H1 (cell line): ENCODE measurements around the gene KLHL8. TPM values are rescaled to one million over a fixed set of nuclear protein-coding genes. Genes with fewer than 3 reads are reported as not detected.

ENCODE experiments used
- CTCF ChIA-PET: fragments of 300-600 bp; sonication (Branson Sonifier 250); formaldehyde crosslinking; loops from one replicate; lab custom pipeline; 2021; ENCODE audit not compliant: partially characterized antibody; lab: Charles Lee
- POLR2A ChIA-PET: fragments of 300-600 bp; sonication (Branson Sonifier 250); formaldehyde crosslinking; loops from one replicate; lab custom pipeline; 2021; ENCODE audit warnings: inconsistent platforms; ENCODE audit not compliant: partially characterized antibody; lab: Charles Lee
- DNase-seq, 2 experiments: peaks; one replicate each; pipeline versions ENCODE4 v3.0.0 to v3.0.0-alpha.2; 2010 to 2022; ENCODE audit warnings: low spot score in 2 of 2, low read depth in 1 of 2, mixed read lengths in 1 of 2
- FAIRE-seq: peaks from 2 replicates; lab custom pipeline; 2011; peaks lifted over from hg19 to GRCh38; lab: Jason Lieb, UNC
- H2AFZ ChIP-seq: 2 replicates; pipeline ENCODE4 v1.8.1; 2012; ENCODE audit warnings: low read length, inconsistent platforms
- H2AK5ac ChIP-seq: 2 replicates; pipeline ENCODE4 v1.6.1; 2013; ENCODE audit warnings: low read depth, low read length
- H2BK120ac ChIP-seq: replicated peaks from 2 replicates; pipeline ENCODE3; 2013; ENCODE audit warnings: low read depth, low read length, inconsistent platforms
- H2BK12ac ChIP-seq: 2 replicates; pipeline ENCODE4 v1.6.1; 2013; ENCODE audit warnings: low read depth, low read length
- H2BK15ac ChIP-seq: 2 replicates; pipeline ENCODE4 v1.6.1; 2013; ENCODE audit warnings: low read length
- H2BK20ac ChIP-seq: 2 replicates; pipeline ENCODE4 v1.6.1; 2013; ENCODE audit warnings: low read length
- H2BK5ac ChIP-seq: 2 replicates; pipeline ENCODE4 v1.6.1; 2013; ENCODE audit warnings: low read depth, low read length
- H3K14ac ChIP-seq: 2 replicates; pipeline ENCODE4 v1.6.1; 2013; ENCODE audit warnings: inconsistent platforms; ENCODE audit not compliant: insufficient read length
- H3K18ac ChIP-seq: 2 replicates; pipeline ENCODE4 v1.6.1; 2013; ENCODE audit warnings: low read length; ENCODE audit errors: extremely low read depth
- H3K23ac ChIP-seq: 2 replicates; pipeline ENCODE4 v1.6.1; 2013; ENCODE audit warnings: inconsistent platforms; ENCODE audit not compliant: insufficient read length
- H3K23me2 ChIP-seq: 2 replicates; pipeline ENCODE4 v1.6.1; 2013; ENCODE audit warnings: low read depth, low read length
- H3K27ac ChIP-seq: 2 replicates; pipeline ENCODE4 v1.6.1; 2011; ENCODE audit warnings: low read depth, low read length, inconsistent platforms
- H3K27me3 ChIP-seq, 4 experiments: replicated peaks in 1 of 4; 1 replicate in 1 of 4; 2 replicates in 3 of 4; pipeline versions ENCODE4 v1.6.1 to v1.8.1; 2011 to 2013; ENCODE audit warnings: low read length in 3 of 4, mild to moderate bottlenecking in 3 of 4, inconsistent platforms in 2 of 4, mixed read lengths in 2 of 4, moderate library complexity in 1 of 4; ENCODE audit not compliant: control insufficient read depth in 3 of 4, insufficient read depth in 3 of 4; ENCODE audit errors: extremely low read depth in 1 of 4
- H3K36me3 ChIP-seq, 4 experiments: 2 replicates each; pipeline versions ENCODE4 v1.6.1 to v1.8.1; 2011 to 2013; ENCODE audit warnings: mild to moderate bottlenecking in 4 of 4, low read length in 3 of 4, moderate library complexity in 2 of 4, control low read depth in 1 of 4, inconsistent platforms in 1 of 4; ENCODE audit not compliant: insufficient read depth in 4 of 4, control insufficient read depth in 2 of 4
- H3K4ac ChIP-seq: replicated peaks from 2 replicates; pipeline ENCODE3; 2013; ENCODE audit warnings: low read length, low read depth, mixed read lengths, inconsistent platforms; ENCODE audit not compliant: insufficient read length
- H3K4me1 ChIP-seq, 4 experiments: replicated peaks in 1 of 4; 1 replicate in 1 of 4; 2 replicates in 3 of 4; pipeline versions ENCODE4 v1.6.1 to v1.8.1; 2011 to 2013; ENCODE audit warnings: low read length in 3 of 4, inconsistent platforms in 2 of 4, mixed read lengths in 1 of 4; ENCODE audit not compliant: insufficient read depth in 4 of 4, control insufficient read depth in 3 of 4
- H3K4me2 ChIP-seq, 2 experiments: 2 replicates each; pipeline versions ENCODE4 v1.6.1 to v1.8.1; 2011 to 2013; ENCODE audit warnings: low read depth in 2 of 2, low read length in 2 of 2, control low read depth in 1 of 2, inconsistent platforms in 1 of 2, mild to moderate bottlenecking in 1 of 2; ENCODE audit not compliant: insufficient read depth in 1 of 2
- H3K4me3 ChIP-seq, 4 experiments: fragments of 200-600, 300-600 bp in 1 of 4; sonication (generic), shearing (Covaris generic), sonication (Bioruptor Twin) in 1 of 4; 2 replicates each; pipeline versions ENCODE4 v1.5.1 to v1.8.1; 2011 to 2016; ENCODE audit warnings: low read length in 4 of 4, low read depth in 3 of 4, control low read depth in 2 of 4, inconsistent platforms in 2 of 4, mild to moderate bottlenecking in 2 of 4, mixed read lengths in 1 of 4, moderate library complexity in 1 of 4; ENCODE audit not compliant: insufficient read depth in 2 of 4; ENCODE audit errors: extremely low read depth in 1 of 4
- H3K56ac ChIP-seq: replicated peaks from 2 replicates; pipeline ENCODE3; 2013; ENCODE audit warnings: low read depth, mild to moderate bottlenecking, mixed read lengths, low read length, inconsistent platforms; ENCODE audit not compliant: insufficient read length
- H3K79me1 ChIP-seq: 2 replicates; pipeline ENCODE4 v1.6.1; 2013; ENCODE audit warnings: low read depth, low read length, control low read depth
- H3K79me2 ChIP-seq, 2 experiments: 2 replicates each; pipeline versions ENCODE4 v1.6.1 to v1.8.1; 2012 to 2013; ENCODE audit warnings: low read length in 2 of 2, mild to moderate bottlenecking in 2 of 2, inconsistent platforms in 1 of 2; ENCODE audit not compliant: insufficient read depth in 2 of 2, control insufficient read depth in 1 of 2
- H3K9ac ChIP-seq, 4 experiments: replicated peaks in 1 of 4; 1 replicate in 1 of 4; 2 replicates in 3 of 4; pipeline versions ENCODE4 v1.6.1 to v1.8.1; 2011 to 2013; ENCODE audit warnings: low read depth in 3 of 4, low read length in 3 of 4, control low read depth in 2 of 4, mild to moderate bottlenecking in 2 of 4, moderate library complexity in 2 of 4, inconsistent platforms in 1 of 4; ENCODE audit errors: extremely low read depth in 1 of 4
- H3K9me3 ChIP-seq, 2 experiments: 2 replicates each; pipeline versions ENCODE4 v1.6.1 to v1.8.1; 2012 to 2013; ENCODE audit warnings: mild to moderate bottlenecking in 2 of 2, moderate library complexity in 2 of 2, control low read depth in 1 of 2, inconsistent platforms in 1 of 2, low read depth in 1 of 2, low read length in 1 of 2, mixed read lengths in 1 of 2; ENCODE audit not compliant: insufficient read depth in 2 of 2
- H4K20me1 ChIP-seq, 2 experiments: replicated peaks in 1 of 2; 2 replicates each; pipeline versions ENCODE3 to v1.8.1; 2011 to 2013; ENCODE audit warnings: inconsistent platforms in 2 of 2, low read length in 2 of 2, mild to moderate bottlenecking in 1 of 2; ENCODE audit not compliant: insufficient read depth in 2 of 2, control insufficient read depth in 1 of 2
- H4K5ac ChIP-seq: 2 replicates; pipeline ENCODE4 v1.6.1; 2013; ENCODE audit warnings: low read length, low read depth, mixed read lengths, inconsistent platforms; ENCODE audit not compliant: insufficient read length
- H4K8ac ChIP-seq: 2 replicates; pipeline ENCODE4 v1.8.0; 2013; ENCODE audit warnings: mild to moderate bottlenecking, moderate library complexity, low read length, inconsistent platforms; ENCODE audit not compliant: insufficient read depth; ENCODE audit errors: extremely low read depth
- H4K91ac ChIP-seq: replicated peaks from 2 replicates; pipeline ENCODE3; 2013; ENCODE audit warnings: low read length, mixed read lengths, inconsistent platforms; ENCODE audit not compliant: insufficient read length
- E2F6 ChIP-seq: IDR thresholded peaks from 2 replicates; pipeline ENCODE4 v1.6.1; 2012; ENCODE audit warnings: inconsistent platforms
- ZNF274 ChIP-seq: IDR thresholded peaks from 2 replicates; pipeline ENCODE4 v1.7.0; 2012; ENCODE audit warnings: low read length, borderline replicate concordance; ENCODE audit errors: extremely low read depth
- WGBS, 2 experiments: shearing (Covaris generic) in 1 of 2; methylation state at CpG; one replicate each; pipeline versions ENCODE4 v1.1.6 to v1.1.7; 2013 to 2015; ENCODE audit warnings: low lambda C conversion rate in 2 of 2, mixed read lengths in 2 of 2, inconsistent platforms in 1 of 2, low coverage in 1 of 2, missing lambda C conversion rate in 1 of 2; ENCODE audit not compliant: insufficient replicate concordance in 2 of 2, insufficient coverage in 1 of 2, insufficient read length in 1 of 2; ENCODE audit errors: extremely low coverage in 1 of 2, missing lambda C conversion rate in 1 of 2; 5-methylcytosine and 5-hydroxymethylcytosine counted together
- polyA plus RNA-seq, 7 experiments: library from polyadenylated mRNA; depleted of rRNA in 3 of 7; stranded (reverse) in 5 of 7; unstranded in 2 of 7; fragments of >200 nt in 5 of 7; fragments of 200-250 nt in 2 of 7; gene quantifications; 1 replicate in 5 of 7; 2 replicates in 1 of 7; 4 replicates in 1 of 7; pipeline versions ENCODE4 v1.2.1 to v1.2.3, GENCODE V29; 2011 to 2013; ENCODE audit warnings: missing spikeins in 2 of 7, mixed read lengths in 2 of 7
- total RNA-seq: library from RNA; stranded (reverse); fragmentation: NEBNext Ultra II Directional; extraction: Animal tissue kit (Norgen Biotek cat#: 25700); gene quantifications from 2 replicates; pipeline ENCODE4 v1.2.1, GENCODE V29; 2021

Gene KLHL8
- total and polyA plus RNA-seq, 2 of the 8 experiments (the other 6 are each of a cell fraction or from before 2014, with no cell fraction given), result 0.94 to 8.1 TPM

DNA sequence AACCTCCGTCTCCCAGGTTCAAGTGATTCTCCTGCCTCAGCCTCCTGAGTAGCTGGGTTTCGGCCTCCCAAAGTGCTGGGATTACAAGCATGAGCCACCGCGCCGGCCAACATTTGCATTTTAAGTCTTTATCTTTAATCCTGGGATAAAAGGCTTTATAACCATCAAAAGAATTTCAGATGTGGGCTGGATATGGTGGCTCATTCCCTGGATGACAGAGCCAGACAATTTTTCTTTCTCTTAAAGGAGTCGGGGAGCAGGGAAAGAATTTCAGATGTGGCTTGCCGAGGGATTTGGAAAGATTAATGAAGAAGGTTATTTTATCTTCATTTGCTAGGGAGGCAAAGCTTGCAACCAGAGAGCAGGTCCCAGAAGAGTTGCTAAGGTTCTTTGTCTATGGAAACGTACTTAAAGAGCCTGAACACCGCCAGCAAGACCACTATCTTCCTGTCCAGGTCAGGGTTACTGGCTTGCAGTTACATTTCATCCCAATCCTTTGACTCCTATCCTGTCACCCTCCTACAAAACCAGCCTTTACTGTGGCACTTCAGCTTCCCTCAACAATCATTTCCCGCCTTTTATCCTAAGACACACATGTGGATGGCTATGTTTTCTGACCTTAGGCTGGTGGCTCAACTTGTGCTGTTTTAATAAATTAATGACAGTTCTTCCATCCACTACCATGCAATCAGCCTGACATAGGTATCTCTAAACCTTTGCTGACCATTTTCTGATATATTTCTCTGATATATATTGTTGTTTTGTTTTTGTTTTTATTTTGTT is 3.9 kb upstream of the KLHL8 start:
- H4K20me1 ChIP-seq, result peaks cover 0 to 1% of the 10 kb centered on the region in 2 experiments
- TF ChIP-seq ZNF274 (no peak), E2F6 (peak; percentile 78)
- H3K4me1 ChIP-seq, result no peaks in the 10 kb centered on the region
- no peak overlapping the region for H2BK120ac ChIP-seq
- no peak overlapping the region for H4K8ac ChIP-seq
- DNase-seq (no peak), FAIRE-seq (no peak)
- no peaks in the 10 kb centered on the region for H3K79me1 ChIP-seq
- no peak overlapping the region for H3K14ac ChIP-seq
- H2AK5ac ChIP-seq, result no peak overlapping the region
- H4K91ac ChIP-seq, result no peak overlapping the region
- no peak overlapping the region for H3K9ac ChIP-seq
- no peaks in the 10 kb centered on the region for H3K27me3 ChIP-seq
- no peak overlapping the region for H3K56ac ChIP-seq
- no peak overlapping the region for H3K4ac ChIP-seq
- no peaks in the 10 kb centered on the region; a peak in 1 of 4 replicates for H3K79me2 ChIP-seq
- H2AFZ ChIP-seq, result 0 out of 2 replicates have a peak overlapping the region, but pooled peaks have one; percentile 14
- WGBS, 2 experiments, result 87% methylated on average over 9 of the region's 10 CpGs; no CpG with 5 or more reads in 1 of the 2 experiments
- ChIA-PET POLR2A (interaction anchor here (2.0 kb wide), 1 partner anchor 10 kb away, joined by 7 read pairs; no protein-coding TSS in a partner anchor), CTCF (interaction anchor here (0.9 to 2.4 kb wide), 6 partner anchors 11 to 110 kb away, joined by 3 to 8 read pairs (median 4); no protein-coding TSS in a partner anchor)
- no peak overlapping the region for H2BK20ac ChIP-seq
- H2BK12ac ChIP-seq, result no peak overlapping the region
- H4K5ac ChIP-seq, result no peak overlapping the region
- no peak overlapping the region for H3K27ac ChIP-seq
- no peak overlapping the region for H3K4me3 ChIP-seq
- H3K9me3 ChIP-seq, result no peaks in the 10 kb centered on the region
- no peak overlapping the region for H3K4me2 ChIP-seq
- H2BK15ac ChIP-seq, result no peak overlapping the region
- no peak overlapping the region for H3K18ac ChIP-seq
- no peaks in the 10 kb centered on the region for H3K36me3 ChIP-seq
- H3K23me2 ChIP-seq, result peaks cover 2% of the 10 kb centered on the region; the same call in 1 of the 2 replicates
- H3K23ac ChIP-seq, result no peak overlapping the region
- H2BK5ac ChIP-seq, result no peak overlapping the region
